GM18858 (cell line): ENCODE data around the gene AOPEP.

Experiments
- ATAC-seq: cut with Tn5 transposase; IDR thresholded peaks from one replicate; pipeline ENCODE4 v1.9.1; 2021; ENCODE audit not compliant: unreplicated experiment

The AOPEP gene

DNA sequence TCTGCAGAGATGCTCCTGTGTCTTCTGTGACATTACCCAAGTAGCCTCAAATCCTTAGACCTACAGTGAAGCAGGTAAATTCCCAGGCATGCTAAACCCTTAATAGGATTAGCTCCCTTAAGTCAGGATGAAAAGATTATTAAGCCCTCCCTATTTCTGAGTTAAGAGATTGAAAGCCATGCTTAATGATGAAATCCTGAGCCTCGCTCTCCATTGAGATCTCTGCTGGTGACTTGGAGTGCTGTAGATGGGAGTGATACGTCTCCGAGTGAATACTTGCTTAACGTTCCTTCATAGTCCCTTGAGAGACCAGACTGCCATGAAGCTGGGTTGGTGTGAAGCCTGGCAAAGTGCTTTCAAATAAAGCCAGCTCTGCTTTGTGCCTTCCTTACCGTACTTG lies 34.2 kb downstream of the AOPEP start:
- no peak for ATAC-seq

DNA sequence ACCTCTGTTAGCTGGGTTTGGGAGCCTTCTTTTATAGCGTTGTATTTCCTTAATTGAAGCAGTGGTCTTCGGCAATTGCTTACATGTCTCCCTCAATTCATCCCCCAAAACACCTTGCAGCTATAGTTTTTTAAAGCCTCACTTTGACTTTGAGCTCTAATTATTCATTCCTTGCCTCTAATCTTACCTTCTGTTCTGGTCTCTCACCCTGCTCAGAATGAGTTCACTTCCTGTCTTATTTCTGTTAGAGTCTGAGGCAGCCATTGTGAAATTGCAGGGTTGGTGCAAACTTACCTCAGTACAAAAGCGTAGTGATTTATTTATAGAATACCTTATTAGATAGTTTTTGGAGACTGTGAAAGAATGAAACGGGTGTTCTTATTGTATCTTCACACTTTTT lies 35.0 kb downstream of the AOPEP start:
- ATAC-seq = no peak

DNA sequence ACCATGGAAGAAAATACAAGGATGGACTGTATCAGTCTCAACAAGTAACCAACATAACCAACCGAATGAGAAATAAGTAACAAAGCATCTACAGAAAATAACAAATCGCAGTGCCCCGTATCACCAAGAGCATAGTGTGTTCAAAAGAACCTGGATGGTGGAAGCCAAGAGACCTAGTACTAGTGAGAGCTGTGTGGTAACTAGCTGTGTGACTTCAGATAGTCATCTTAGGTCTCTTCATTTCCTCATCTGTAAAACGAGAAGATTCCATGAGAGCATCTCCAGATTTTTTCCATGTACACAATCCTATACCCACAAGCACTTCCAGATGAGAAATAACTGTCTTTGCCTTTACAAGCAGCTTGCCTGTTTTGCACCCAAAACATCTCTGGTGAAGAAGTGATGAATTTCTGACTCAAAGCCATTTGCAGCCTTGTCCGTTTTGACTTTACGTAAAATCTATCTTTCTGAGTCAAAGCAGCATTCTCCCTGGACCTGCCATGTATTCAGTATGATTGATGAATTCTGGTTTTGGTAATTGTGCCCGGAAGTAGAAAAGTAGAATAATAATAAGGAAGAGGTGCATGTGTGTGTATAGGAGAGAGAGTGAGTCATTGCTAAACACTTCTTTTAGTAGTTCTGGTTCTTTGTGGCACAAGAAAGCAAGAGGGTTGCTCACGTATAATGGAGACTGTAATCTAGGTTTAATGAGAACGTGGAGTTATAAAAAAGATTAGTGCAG lies 41.0 kb downstream of the AOPEP start:
- ATAC-seq = no peak

DNA sequence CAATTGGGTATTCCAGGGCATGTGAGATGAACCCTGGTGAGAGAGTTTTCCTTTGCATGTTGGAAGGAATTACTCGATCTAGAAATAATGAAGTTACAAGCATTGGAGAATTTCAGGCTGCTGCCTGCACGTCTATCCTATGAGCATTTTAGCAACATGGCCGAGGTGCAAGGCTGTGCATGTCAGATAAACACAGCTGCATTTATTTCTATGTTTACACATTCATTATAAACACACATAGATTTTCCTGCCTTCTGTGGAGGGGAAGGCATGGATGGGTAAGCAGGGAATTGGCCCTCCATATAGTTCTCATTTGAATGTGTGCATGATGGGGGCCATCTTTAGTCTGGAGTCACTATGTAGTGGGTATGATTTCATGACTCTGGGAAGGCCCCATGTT lies 42.3 kb downstream of the AOPEP start:
- ATAC-seq = no peak

DNA sequence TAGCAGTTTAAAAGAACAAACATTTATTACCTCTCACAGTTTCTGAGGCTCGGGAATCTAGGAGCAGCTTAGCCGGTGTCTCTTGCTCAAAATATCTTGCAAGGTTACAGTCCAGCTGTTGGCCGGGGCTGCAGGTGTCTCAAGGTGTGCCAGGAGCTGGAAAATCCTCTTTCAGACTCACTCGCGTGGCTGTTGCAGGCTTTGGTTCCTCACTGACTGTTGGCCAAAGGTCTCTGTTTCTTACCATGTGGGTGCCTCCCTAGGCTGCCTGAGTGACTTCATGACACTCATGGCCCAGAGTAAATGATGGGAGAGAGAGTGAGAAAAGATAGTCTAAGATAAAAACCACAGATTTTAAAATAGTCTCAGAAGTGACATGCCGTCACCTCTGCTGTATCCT lies 43.8 kb downstream of the AOPEP start:
- no peak for ATAC-seq

DNA sequence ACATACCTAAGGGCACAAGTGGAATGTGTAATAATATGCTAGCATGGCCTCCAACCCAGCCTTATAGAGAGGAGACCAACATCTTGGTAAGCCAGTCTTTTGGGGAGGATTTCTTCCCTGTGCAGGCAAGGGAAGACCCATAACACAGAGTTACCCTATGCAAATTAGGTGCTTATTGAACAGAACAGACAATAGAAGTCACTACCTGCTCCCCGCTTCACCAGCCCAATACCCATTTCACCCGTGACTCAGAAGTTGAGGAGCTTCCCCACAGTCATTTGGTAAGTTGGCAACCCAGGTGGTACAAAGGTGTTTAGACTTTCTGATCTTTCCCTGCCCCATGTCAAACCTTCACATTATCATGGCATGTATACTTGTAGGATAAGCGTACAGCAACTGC lies 44.6 kb downstream of the AOPEP start:
- ATAC-seq = no peak

DNA sequence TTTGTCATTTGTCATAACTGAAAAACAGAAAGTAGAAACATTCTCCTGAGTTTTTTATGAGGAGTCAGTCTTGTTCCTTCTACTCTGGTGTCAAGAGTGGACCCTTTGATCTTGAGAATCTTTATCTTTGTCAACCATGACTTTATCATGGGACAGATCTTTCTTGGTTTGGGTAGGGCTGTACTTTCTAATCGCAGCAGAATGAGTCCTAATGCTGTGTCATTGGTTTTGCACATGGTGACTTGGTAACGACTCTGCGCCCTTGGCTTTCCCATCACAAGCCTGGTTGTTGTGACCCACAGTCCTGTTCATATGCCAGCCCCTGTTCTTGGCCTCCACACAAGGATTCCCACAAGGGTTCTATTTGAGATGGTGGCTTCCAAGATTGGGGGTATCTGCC lies 45.6 kb downstream of the AOPEP start:
- ATAC-seq = no peak

DNA sequence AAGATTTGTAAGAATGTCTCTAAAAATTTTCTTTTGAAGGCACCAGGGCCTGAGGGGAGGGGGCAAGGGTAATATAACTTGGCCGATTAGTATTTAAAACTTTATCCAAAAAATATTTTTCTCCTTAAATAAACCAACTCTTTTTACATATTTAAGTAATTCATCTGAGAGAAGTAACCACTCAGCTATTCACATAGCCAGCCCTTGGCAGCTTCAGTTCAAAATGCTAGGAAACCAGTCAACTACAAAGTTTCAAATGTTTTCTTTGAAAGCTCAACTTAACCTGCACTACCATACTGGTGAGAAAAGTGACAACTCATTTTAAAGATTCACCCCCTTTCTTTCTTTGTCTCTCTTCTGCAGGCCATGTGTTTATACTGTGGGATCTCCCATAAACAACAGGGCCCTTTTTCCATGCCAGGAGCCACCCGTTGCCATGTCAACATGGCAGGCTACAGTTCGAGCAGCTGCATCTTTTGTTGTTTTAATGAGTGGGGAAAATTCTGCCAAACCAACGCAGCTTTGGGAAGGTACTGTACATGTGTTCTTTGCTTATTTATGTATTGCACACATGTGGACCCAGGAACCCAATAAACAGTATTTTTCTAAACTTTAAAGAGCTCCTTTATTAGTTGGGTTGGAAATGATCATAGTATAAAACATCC lies 46.3 kb downstream of the AOPEP start:
- ATAC-seq = no peak

DNA sequence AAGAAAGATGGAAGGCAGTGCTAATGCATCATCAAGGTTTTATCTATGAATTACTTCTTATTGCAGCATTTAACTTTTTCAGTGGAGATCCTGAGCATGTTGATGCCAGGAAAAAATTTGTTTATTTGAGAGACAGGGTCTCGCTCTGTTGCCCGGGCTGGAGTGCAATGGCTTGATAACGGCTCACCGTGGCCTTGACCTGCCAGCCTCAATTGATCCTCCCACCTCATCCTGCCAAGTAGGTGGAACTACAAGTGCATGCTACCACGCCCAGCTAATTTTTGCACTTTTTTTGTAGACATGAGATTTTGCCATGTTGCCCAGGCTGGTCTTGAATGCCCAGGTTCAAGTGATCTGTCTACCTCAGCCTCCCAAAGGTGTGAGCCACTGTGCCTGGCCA lies 47.2 kb downstream of the AOPEP start:
- ATAC-seq = no peak

DNA sequence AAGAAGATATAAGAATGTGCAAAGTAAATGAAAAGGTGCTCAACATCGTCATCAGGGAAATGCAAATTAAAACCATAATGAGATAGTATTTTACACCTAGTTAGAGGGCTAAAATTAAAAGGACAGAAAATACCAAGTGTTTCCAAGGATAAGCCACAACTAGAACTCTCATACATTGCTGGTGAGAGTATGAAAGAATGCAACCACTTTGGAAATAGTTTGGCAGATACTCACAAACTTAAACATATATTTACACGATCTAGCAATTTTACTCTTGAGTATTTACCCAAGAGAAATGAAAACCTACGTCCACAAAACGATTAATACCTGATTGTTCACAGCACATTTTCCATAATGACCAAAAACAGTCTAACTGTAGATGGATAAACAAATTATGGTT lies 51.5 kb downstream of the AOPEP start:
- ATAC-seq = no peak

DNA sequence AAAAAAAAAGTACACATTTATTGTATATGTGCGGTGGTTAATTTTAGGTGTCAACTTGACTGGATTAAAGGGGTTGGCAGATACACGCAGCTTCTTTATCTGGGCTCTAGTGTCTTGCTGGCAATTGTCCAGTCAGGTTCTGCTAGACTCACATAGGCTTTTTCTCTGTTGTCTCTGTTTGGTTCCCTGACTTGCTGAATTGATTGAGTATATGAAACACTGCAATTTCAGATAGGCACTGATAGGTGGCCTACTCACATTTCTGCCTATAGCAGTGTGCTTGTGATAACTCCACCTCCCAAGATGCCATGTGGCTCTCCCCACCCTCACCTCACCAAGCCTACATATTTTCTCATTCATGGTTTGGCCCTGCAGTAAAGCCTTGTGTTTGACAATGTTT lies 52.5 kb downstream of the AOPEP start:
- no peak for ATAC-seq

DNA sequence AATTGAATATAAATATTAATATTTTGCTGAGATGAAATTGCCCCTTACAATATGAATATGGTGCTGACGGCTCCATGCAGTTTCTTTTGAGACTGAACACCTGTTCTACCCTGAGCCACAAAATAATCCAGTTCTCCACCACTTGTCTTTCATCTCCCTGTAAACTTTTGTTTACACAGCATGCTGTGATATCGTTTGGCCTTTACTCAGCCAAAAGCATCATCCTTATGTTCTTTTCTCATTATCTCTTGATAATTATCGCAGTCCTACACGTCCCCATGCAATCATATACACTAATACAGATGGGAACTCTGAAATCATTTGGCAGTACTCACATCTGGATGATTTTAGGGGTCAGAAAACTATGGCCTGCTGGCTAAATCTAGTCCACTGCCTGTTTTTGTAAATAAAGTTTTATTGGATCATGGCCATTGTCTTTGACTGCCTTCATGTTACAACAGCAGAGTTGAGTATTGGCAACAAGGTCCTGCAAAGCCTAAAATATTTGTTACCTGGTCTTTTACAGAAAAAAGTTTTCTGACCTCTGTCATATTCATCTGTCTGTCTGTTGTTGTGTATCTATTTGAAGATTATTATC lies 53.3 kb downstream of the AOPEP start:
- no peak for ATAC-seq

DNA sequence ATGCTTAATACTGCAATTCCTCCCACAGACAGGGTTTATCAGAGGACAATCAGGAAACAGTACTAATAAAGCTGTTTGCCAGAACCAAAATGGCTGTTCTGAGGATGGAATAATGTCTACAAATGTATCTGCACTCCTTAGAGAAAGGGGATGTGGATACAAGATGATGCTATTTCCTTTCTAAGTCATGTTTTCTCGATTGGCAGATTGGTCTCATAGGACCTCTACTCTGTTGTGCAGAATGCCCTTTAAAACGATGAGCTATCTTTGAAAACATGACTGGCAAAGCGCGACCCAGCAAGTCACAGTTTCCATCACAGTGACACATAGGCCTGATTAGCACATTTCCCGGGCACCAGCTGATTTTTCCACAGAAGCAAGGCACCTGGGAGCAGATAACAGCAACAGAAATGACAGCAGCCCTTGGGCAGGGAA lies 54.0 kb downstream of the AOPEP start:
- ATAC-seq = no peak

DNA sequence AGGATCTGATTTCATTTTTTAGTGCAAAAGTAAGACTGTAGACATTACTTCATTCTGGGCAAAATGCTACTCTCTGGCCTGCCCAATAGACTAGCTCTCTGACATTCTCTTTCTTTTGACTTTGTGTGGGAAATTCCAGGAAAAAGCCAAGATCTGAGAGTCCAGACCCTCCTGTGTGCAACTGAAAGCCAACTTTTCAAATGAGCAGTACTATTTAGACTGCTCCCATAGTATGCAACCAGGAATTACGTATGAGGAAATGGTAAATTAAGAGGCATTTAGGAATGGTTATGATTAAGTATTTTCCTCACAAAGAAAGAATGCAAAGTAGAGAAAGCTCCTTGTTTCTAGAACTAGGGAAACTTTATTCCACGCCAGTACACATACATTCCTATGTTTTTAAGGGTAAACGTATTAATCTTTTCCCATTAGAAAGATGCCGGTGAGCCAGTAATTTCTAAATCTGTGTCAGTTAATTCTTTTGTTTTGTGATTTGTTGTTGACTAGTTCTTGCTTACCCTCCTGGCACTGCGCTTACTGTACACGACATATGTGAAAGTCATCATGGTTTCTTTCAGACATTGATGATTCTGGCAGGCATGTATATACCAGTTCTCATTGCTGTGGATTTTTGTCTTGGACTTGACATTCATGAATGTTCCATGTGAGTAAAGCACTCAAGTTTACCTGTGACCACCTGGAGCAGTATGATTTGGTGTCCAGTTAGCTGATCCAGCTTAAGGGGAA lies 56.0 kb downstream of the AOPEP start:
- no peak for ATAC-seq

DNA sequence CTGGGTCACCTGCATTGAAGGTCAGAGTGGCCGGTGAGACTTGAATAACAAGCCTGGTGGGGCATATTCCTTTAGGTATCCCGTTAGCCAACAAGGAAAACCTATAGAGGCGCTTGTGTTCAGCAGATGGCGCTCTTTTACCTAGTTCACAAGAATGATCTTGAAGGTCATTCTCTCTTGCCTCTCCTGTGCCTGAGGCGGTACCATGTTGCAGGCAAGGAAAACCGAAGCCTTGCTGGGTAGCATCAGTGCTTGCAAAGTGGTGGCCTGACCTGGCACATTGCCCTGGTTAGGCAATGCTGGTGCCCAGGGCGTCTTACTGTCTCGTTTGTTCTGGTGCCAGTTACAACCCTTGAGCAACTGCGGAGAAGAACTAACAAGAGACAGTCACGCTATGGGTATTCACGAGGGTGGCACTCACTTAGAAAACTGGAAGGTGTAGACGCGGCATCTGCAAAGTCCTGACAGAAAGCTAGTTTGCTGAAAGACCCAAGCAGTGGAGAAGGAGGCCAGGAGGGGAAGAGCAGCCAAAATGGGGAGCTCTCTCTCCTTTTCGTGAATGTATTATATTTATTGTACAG lies 56.7 kb downstream of the AOPEP start:
- no peak for ATAC-seq

DNA sequence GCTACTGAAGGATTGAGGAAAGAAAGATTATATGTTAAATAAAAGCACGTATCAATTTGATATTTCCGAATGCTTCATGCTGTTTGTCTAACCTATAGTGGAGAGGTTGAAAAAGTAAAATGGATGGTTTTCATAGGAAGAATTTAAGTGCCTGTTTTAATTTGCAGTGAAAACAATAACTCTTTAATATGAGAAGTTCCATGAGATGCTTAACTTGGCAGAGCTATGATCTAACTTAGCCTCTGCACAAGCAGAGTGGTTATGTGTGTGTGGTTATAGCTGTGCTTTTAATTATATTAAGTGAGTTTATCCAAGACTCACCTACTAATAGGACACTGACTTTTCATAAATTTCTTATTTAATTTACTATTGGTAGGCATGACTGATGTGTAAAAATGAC lies 57.4 kb downstream of the AOPEP start:
- no peak for ATAC-seq

DNA sequence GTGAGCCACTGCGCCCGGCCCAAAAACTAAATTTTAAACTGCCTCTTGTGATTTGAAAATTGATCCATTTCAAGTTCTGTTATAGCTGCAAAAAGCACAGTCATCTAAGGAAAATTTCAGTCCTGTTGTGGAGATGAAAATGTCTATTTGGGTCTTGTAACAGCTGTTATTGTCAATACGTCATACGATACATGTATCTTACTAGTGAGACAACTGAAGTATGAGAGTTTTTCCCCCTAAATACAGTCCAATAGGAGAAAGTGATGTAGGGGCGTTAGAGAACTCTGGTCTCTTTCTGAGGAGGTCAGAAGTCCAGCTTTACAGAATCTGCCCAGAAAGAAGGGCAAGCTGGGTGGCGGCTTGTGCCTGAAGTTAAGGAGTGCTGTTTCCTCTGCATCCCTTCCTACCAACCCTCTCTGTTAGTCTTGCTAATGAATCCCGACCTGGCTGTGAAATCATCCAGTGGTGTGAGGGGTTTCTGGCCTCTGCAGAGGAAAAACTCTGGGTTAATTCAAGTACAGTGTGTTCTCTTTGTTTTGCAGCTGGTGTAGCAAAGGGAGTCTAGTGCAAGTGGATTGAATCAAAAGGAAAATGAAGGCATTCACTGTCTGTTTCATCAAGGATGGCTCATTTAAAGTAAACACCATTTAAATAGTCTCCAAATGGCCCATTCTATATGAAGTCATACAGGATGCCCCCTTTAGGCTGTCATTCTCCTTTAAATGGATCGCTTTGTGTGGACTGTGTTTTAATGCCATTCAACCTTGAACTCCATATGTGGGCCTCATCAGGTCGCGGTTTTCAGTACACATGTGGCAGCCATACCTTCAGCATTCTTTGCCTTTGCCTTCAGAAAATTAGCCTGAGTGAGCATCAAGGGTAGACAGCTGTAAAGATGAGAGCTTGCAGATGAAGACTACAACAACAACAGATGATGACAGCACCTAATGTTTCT lies 59.0 kb downstream of the AOPEP start:
- ATAC-seq = no peak

DNA sequence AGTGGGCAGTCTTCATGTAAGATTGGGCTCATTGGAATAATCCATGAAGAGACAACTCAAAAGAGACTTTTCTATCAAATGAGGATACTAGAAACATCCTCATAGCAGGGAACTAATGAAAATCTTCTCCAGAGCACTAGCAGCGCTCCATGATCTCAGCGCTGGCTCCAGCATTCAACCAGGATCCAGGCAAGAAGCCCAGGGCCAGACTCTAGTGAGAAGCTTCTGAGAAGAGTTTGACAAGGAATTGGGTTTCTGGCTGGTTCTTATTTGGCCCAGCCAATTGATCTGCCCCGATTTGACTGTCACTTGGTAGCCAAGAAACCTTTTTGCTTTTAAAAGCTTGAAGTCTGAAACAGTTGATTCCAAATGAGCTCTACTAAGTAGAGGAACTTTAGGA lies 60.1 kb downstream of the AOPEP start:
- ATAC-seq = no peak

DNA sequence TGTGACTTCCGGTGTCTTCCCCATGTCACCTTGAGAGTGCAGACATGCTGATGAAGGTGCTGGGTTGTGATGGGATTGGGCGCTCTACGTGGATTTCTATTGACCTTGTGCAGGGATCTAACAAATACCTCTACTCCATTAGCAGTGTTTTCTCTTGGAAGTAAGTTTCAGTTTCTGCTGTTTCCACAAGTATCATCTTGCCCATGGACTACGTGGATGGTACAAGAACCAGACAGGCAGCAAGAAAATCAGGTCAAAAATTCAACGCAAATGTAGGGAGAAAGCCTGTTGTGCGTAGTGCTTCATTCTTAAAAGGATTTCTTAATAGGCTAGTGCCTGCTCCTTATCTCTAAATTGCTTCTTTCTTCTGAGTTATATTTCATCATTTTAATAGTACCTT lies 60.8 kb downstream of the AOPEP start:
- no peak for ATAC-seq

DNA sequence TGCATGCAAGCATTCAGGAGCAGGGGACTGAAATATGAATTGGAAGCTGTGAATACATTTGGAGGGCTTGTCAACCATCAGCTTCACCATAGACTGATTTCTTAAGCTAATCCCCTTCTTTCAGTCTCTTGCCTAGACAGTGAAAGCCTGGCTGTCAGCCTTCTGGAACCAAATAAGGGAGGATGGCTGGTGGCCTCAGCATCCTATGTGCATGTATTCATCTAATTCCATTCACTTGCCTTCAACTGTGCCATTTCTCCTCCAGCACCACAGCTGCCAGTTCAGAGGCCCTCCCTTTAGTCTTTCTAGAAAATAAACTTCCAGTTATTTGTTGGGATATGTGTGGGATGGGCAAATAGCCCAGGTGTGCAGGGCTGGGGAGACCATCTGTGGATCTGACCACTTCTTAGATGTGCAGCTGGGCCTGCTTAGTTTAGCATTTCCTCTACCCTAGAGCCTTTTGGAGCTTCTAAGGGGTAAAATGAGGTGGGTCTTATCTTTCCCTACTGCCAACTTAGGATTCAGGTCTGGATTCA lies 62.1 kb downstream of the AOPEP start:
- ATAC-seq = no peak
